GM21447 (cell line): ENCODE measurements around the gene CFAP251.

Experiments used
- ATAC-seq: cut with Tn5 transposase; IDR thresholded peaks from one replicate; pipeline ENCODE4 v1.9.1; 2021; ENCODE audit not compliant: unreplicated experiment

CFAP251 gene

GRCh38 chr12:122051231-122051876, 133.0 kb downstream of the CFAP251 start:
- no peak for ATAC-seq

GRCh38 chr12:122052285-122052684, 133.9 kb downstream of the CFAP251 start:
- no peak for ATAC-seq
